ENCODE results near the gene RALGPS1. TPM values are rescaled to one million over a fixed set of nuclear protein-coding genes. Genes with fewer than 3 reads are reported as not detected.

RALGPS1 gene
- total and polyA plus RNA-seq, 2 donors (not counting 1 experiment from before 2014, with no cell fraction given), result 19.7 to 39.9 TPM

GRCh38 chr9:127066060-127066850, 151.7 kb downstream of the RALGPS1 start:
- no peak overlapping the region for H3K4me2 ChIP-seq (replicated peaks; ENCODE audit: low read depth, low read length, poor library complexity, severe bottlenecking)
- intact Hi-C loops (cut with micrococcal nuclease), result no loop called here
- Mint-ChIP-seq H3K27ac (no peak overlapping the region), H3K9me3 (ENCODE audit: insufficient read depth) (peaks cover 2% of the 10 kb centered on the region), H3K27me3 (no peaks in the 10 kb centered on the region), H3K4me3 (no peak overlapping the region), H3K4me1 (no peaks in the 10 kb centered on the region)
- H2AFZ ChIP-seq (ENCODE audit: insufficient read depth, low read depth, low read length, poor library complexity, severe bottlenecking), result no peak overlapping the region
- H3K27me3 ChIP-seq (replicated peaks in 1 of 4; ENCODE audit: control extremely low read depth in 1 of 4, control insufficient read depth in 3 of 4, insufficient read depth in 4 of 4, low read length in 3 of 4), result no peaks in the 10 kb centered on the region
- H3K36me3 ChIP-seq (replicated peaks in 1 of 2; ENCODE audit: control extremely low read depth in 1 of 2, control insufficient read depth in 1 of 2, extremely low read depth in 1 of 2, insufficient read depth in 2 of 2, low read length in 1 of 2), result peaks cover 0 to 7% of the 10 kb centered on the region in 2 experiments
- ATAC-seq (ENCODE audit: low read depth) (no peak), DNase-seq (no peak)
- no peaks in the 10 kb centered on the region for H3K4me1 ChIP-seq (ENCODE audit: control insufficient read depth in 2 of 2, insufficient read depth in 2 of 2, low read length in 2 of 2)
- ChIA-PET POLR2A (no interaction called here), CTCF (no interaction called here)
- no peak overlapping the region for H3K9ac ChIP-seq (ENCODE audit: low read length)
- TF ChIP-seq CTCF (IDR thresholded peaks at IDR 0.05), result no peak
- no peak for TF ChIP-seq EZH2 (IDR thresholded peaks at IDR 0.05; ENCODE audit: borderline replicate concordance, insufficient read depth, low read depth, low read length, poor library complexity, severe bottlenecking)
- H3K9me3 ChIP-seq (ENCODE audit: control extremely low read depth in 1 of 3, control insufficient read depth in 2 of 3, insufficient read depth in 1 of 3, low read length in 2 of 3), result peaks cover 0 to 2% (median 1%) of the 10 kb centered on the region in 3 donors
- H4K20me1 ChIP-seq (ENCODE audit: control insufficient read depth, insufficient read depth, low read length, poor library complexity, severe bottlenecking), result no peaks in the 10 kb centered on the region
- H3K4me3 ChIP-seq (ENCODE audit: control extremely low read depth in 1 of 5, extremely low read depth in 1 of 5, insufficient read depth in 1 of 5, low read depth in 2 of 5, low read length in 4 of 5), result no peak overlapping the region
- no peak overlapping the region for H3K27ac ChIP-seq (ENCODE audit: low read length in 2 of 2)
- WGBS (ENCODE audit: insufficient coverage), result over 99% methylated on average over 7 of the region's 9 CpGs
- H3K79me2 ChIP-seq (ENCODE audit: control insufficient read depth, insufficient read depth, low read length), result no peaks in the 10 kb centered on the region

GRCh38 chr9:127066851-127067136, 152.2 kb downstream of the RALGPS1 start:
- no peak for ATAC-seq (ENCODE audit: low read depth)
- no peak overlapping the region for H3K4me2 ChIP-seq (replicated peaks; ENCODE audit: low read depth, low read length, poor library complexity, severe bottlenecking)
- peaks cover 4% of the 10 kb centered on the region for H3K9me3 Mint-ChIP-seq (ENCODE audit: insufficient read depth)

More at GRCh38 chr9:127066851-127067136, 152.2 kb downstream of the RALGPS1 start:
- H3K79me2 ChIP-seq (ENCODE audit: control insufficient read depth, insufficient read depth, low read length), result no peaks in the 10 kb centered on the region
- H3K27me3 Mint-ChIP-seq, result no peaks in the 10 kb centered on the region
- peaks cover 0 to 4% (median 3%) of the 10 kb centered on the region in 3 donors for H3K9me3 ChIP-seq (ENCODE audit: control extremely low read depth in 1 of 3, control insufficient read depth in 2 of 3, insufficient read depth in 1 of 3, low read length in 2 of 3)
- no peak overlapping the region for H3K9ac ChIP-seq (ENCODE audit: low read length)
- ChIA-PET CTCF (no interaction called here), POLR2A (no interaction called here)
- H3K4me3 ChIP-seq (ENCODE audit: control extremely low read depth in 1 of 5, extremely low read depth in 1 of 5, insufficient read depth in 1 of 5, low read depth in 2 of 5, low read length in 4 of 5), result no peak overlapping the region
- H3K4me1 Mint-ChIP-seq, result no peaks in the 10 kb centered on the region
- no peaks in the 10 kb centered on the region for H3K4me1 ChIP-seq (ENCODE audit: control insufficient read depth in 2 of 2, insufficient read depth in 2 of 2, low read length in 2 of 2)
- no peak overlapping the region for H3K27ac Mint-ChIP-seq
- H3K27me3 ChIP-seq (replicated peaks in 1 of 4; ENCODE audit: control extremely low read depth in 1 of 4, control insufficient read depth in 3 of 4, insufficient read depth in 4 of 4, low read length in 3 of 4), result no peaks in the 10 kb centered on the region
- DNase-seq, result no peak
- no peak overlapping the region for H3K27ac ChIP-seq (ENCODE audit: low read length in 2 of 2)
- TF ChIP-seq CTCF (IDR thresholded peaks at IDR 0.05), result no peak
- H4K20me1 ChIP-seq (ENCODE audit: control insufficient read depth, insufficient read depth, low read length, poor library complexity, severe bottlenecking), result no peaks in the 10 kb centered on the region
- peaks cover 2 to 6% of the 10 kb centered on the region in 2 experiments for H3K36me3 ChIP-seq (replicated peaks in 1 of 2; ENCODE audit: control extremely low read depth in 1 of 2, control insufficient read depth in 1 of 2, extremely low read depth in 1 of 2, insufficient read depth in 2 of 2, low read length in 1 of 2)
- no peak overlapping the region for H2AFZ ChIP-seq (ENCODE audit: insufficient read depth, low read depth, low read length, poor library complexity, severe bottlenecking)
- intact Hi-C loops (cut with micrococcal nuclease), result no loop called here
- 100% methylated on average over 2 of the region's 2 CpGs for WGBS (ENCODE audit: insufficient coverage)
- H3K4me3 Mint-ChIP-seq, result no peak overlapping the region

Measured in B cell (primary cell).